K562 (cell line): ENCODE data around the gene COA5. TPM values are rescaled to one million over a fixed set of nuclear protein-coding genes. Genes with fewer than 3 reads are reported as not detected.

Experiments used
- ATAC-seq: fragments of 200-7000 bp; cut with Tn5 transposase; 3 replicates; pipeline ENCODE4 v1.9.1; 2020; ENCODE audit warnings: moderate library complexity
- BruUV-seq: library from RNA; stranded (reverse); fragments of 400-500 nt; replicated peaks from 2 replicates; lab custom pipeline; 2021; lab: Mats Ljungman, UMichigan
- CTCF ChIA-PET: fragments of 300-600 bp; formaldehyde crosslinking; extraction: SDS; loops from one replicate; lab custom pipeline; 2021; ENCODE audit warnings: low intra/inter-chr PET ratio; lab: Yijun Ruan, JAX
- POLR2A ChIA-PET: fragments of 300-600, 350-650 bp; sonication (Branson Sonifier 250); formaldehyde crosslinking; extraction: SDS; loops from one replicate; lab custom pipeline; 2021; ENCODE audit warnings: antibody characterized with exemption, inconsistent platforms; lab: Yijun Ruan, JAX
- DNase-seq, 4 experiments: peaks; one replicate each; pipeline versions ENCODE4 v3.0.0 to v3.0.0-alpha.2; 2011 to 2018; ENCODE audit warnings: low spot score in 3 of 4, mixed read lengths in 3 of 4; ENCODE audit errors: extremely low read depth in 1 of 4
- FAIRE-seq: peaks from 2 replicates; lab custom pipeline; 2011; peaks lifted over from hg19 to GRCh38; lab: Jason Lieb, UNC
- H2AFZ ChIP-seq: 2 replicates; pipeline ENCODE4 v1.6.0; 2011; ENCODE audit warnings: low read depth, low read length, control low read depth, inconsistent platforms
- H3K27ac ChIP-seq: fragments of 200-600 bp; 3 replicates; pipeline ENCODE4 v1.8.0; 2011; ENCODE audit warnings: low read depth, mild to moderate bottlenecking, control low read depth, inconsistent platforms, low read length, moderate library complexity, mixed read lengths; ENCODE audit errors: extremely low read depth
- H3K27me3 ChIP-seq, 2 experiments: fragments of 300-600 bp in 1 of 2; 2 replicates in 1 of 2; 3 replicates in 1 of 2; pipeline versions ENCODE4 v1.6.0 to v1.8.0; 2011; ENCODE audit warnings: inconsistent platforms in 2 of 2, low read length in 2 of 2, mild to moderate bottlenecking in 1 of 2, mixed read lengths in 1 of 2, moderate library complexity in 1 of 2; ENCODE audit not compliant: control insufficient read depth in 2 of 2, insufficient read depth in 2 of 2
- H3K36me3 ChIP-seq: fragments of 300-600 bp; 3 replicates; pipeline ENCODE4 v1.8.0; 2011; ENCODE audit warnings: mild to moderate bottlenecking, low read length, inconsistent platforms; ENCODE audit not compliant: control insufficient read depth, insufficient read depth
- H3K4me1 ChIP-seq, 2 experiments: fragments of 200-600 bp in 1 of 2; replicated peaks in 1 of 2; 2 replicates in 1 of 2; 3 replicates in 1 of 2; pipeline versions ENCODE4 v1.5.1 to v1.8.0; 2011; ENCODE audit warnings: inconsistent platforms in 2 of 2, low read length in 2 of 2, mild to moderate bottlenecking in 1 of 2, mixed read lengths in 1 of 2, moderate library complexity in 1 of 2; ENCODE audit not compliant: control insufficient read depth in 2 of 2, insufficient read depth in 2 of 2
- H3K4me2 ChIP-seq: 2 replicates; pipeline ENCODE4 v1.6.1; 2011; ENCODE audit warnings: low read length, control low read depth, inconsistent platforms, mixed read lengths; ENCODE audit not compliant: insufficient read depth
- H3K4me3 ChIP-seq: fragments of 200-600 bp; sonication (generic), shearing (Covaris generic); 2 replicates; pipeline ENCODE4 v1.5.1; 2016; ENCODE audit warnings: control low read depth, inconsistent platforms
- H3K79me2 ChIP-seq: fragments of 200-600 bp; 3 replicates; pipeline ENCODE4 v1.8.0; 2011; ENCODE audit warnings: low read length, inconsistent platforms; ENCODE audit not compliant: control insufficient read depth, insufficient read depth
- H3K9ac ChIP-seq, 2 experiments: 2 replicates each; pipeline versions ENCODE4 v1.6.0 to v1.6.1; 2011; ENCODE audit warnings: low read depth in 2 of 2, low read length in 2 of 2, control low read depth in 1 of 2, inconsistent platforms in 1 of 2, mild to moderate bottlenecking in 1 of 2, mixed read lengths in 1 of 2; ENCODE audit not compliant: insufficient read depth in 1 of 2
- H3K9me1 ChIP-seq: one replicate; pipeline ENCODE4 v1.6.0; 2011; ENCODE audit warnings: inconsistent platforms, mild to moderate bottlenecking, low read length, moderate library complexity; ENCODE audit not compliant: control insufficient read depth, insufficient read depth
- H3K9me3 ChIP-seq: replicated peaks from 2 replicates; pipeline ENCODE4 v1.5.1; 2011; ENCODE audit warnings: low read depth, low read length, inconsistent platforms; ENCODE audit not compliant: control insufficient read depth, insufficient read depth
- H4K20me1 ChIP-seq: replicated peaks from 2 replicates; pipeline ENCODE4 v1.6.1; 2011; ENCODE audit warnings: low read length, inconsistent platforms, mixed read lengths; ENCODE audit not compliant: control insufficient read depth, insufficient read depth
- CGGBP1 ChIP-seq: fragments of 250-450 bp; sonication (Bioruptor Pico); IDR thresholded peaks from 2 replicates; pipeline ENCODE4 v1.9.0; 2021; ENCODE audit warnings: mild to moderate bottlenecking
- CREM ChIP-seq: IDR thresholded peaks from 2 replicates; pipeline ENCODE4 v1.6.1; 2014; ENCODE audit warnings: antibody characterized with exemption, low read depth
- ELF1 ChIP-seq: fragments of 200-800 bp; sonication (Bioruptor generic); IDR thresholded peaks from 2 replicates; pipeline ENCODE4 v1.6.1; 2016; ENCODE audit warnings: missing genetic modification characterization, missing compliant biosample characterization
- GTF2F1 ChIP-seq: IDR thresholded peaks from 2 replicates; pipeline ENCODE4 v1.6.1; 2011; ENCODE audit warnings: low read depth, low read length, improper control_type of control experiment
- IRF1 ChIP-seq: sonication (generic); formaldehyde crosslinking; IDR thresholded peaks from 2 replicates; pipeline ENCODE4 v1.8.0; 2022; ENCODE audit warnings: missing genetic modification reagents, mild to moderate bottlenecking, borderline replicate concordance
- MBD2 ChIP-seq: sonication (generic); IDR thresholded peaks from 2 replicates; pipeline ENCODE4 v1.6.1; 2016; ENCODE audit warnings: low read depth, borderline replicate concordance
- MCM2 ChIP-seq: fragments of 450-650 bp; IDR thresholded peaks from 2 replicates; pipeline ENCODE4 v1.6.1; 2017; ENCODE audit warnings: low read depth, mild to moderate bottlenecking
- RBFOX2 ChIP-seq: fragments of 200-400 bp; formaldehyde crosslinking; IDR thresholded peaks from 2 replicates; pipeline ENCODE4 v1.6.1; 2017; ENCODE audit warnings: low read depth, mild to moderate bottlenecking, low read length, moderate library complexity
- SUPT5H ChIP-seq: fragments of 450-650 bp; IDR thresholded peaks from 2 replicates; pipeline ENCODE4 v1.6.1; 2016
- TCF7L2 ChIP-seq: fragments of 150-350 bp; IDR thresholded peaks from 2 replicates; pipeline ENCODE4 v1.6.1; 2016; ENCODE audit warnings: low read depth, mild to moderate bottlenecking, low read length, moderate library complexity
- TSC22D4 ChIP-seq: fragments of 450-650 bp; IDR thresholded peaks from 2 replicates; pipeline ENCODE4 v1.6.1; 2016; ENCODE audit warnings: missing genetic modification characterization, missing biosample characterization, control low read depth
- U2AF1 ChIP-seq: fragments of 200-400 bp; formaldehyde crosslinking; optimal IDR thresholded peaks from 2 replicates; pipeline ENCODE3; 2017; ENCODE audit warnings: mild to moderate bottlenecking, low read depth, low read length, moderate library complexity
- ZNF133 ChIP-seq: fragments of 250-450 bp; sonication (Bioruptor Pico); IDR thresholded peaks from 2 replicates; pipeline ENCODE4 v1.4.0; 2020; ENCODE audit warnings: mild to moderate bottlenecking
- ZNF212 ChIP-seq: fragments of 450-650 bp; formaldehyde crosslinking; IDR thresholded peaks from 2 replicates; pipeline ENCODE4 v1.4.0; 2020; ENCODE audit warnings: mild to moderate bottlenecking
- whole genome bisulfite sequencing: fragments of 100-300 bp; shearing (Covaris generic); methylation state at CpG from one replicate; pipeline ENCODE4 v1.1.6; 2016; ENCODE audit warnings: low coverage, mixed read lengths; ENCODE audit not compliant: insufficient coverage; ENCODE audit errors: missing lambda C conversion rate; 5-methylcytosine and 5-hydroxymethylcytosine counted together
- in situ Hi-C: fragments of 300-500 bp; cut with MboI; formaldehyde crosslinking; loops from 4 replicates; pipeline ENCODE4 v1.15.0; 2018; ENCODE audit warnings: inconsistent platforms, mixed read lengths
- intact Hi-C: fragments of 100-400 bp; cut with micrococcal nuclease; formaldehyde crosslinking; loops from 2 replicates; pipeline ENCODE4 v1.14.2; 2022
- polyA plus RNA-seq, 8 experiments: library from polyadenylated mRNA; depleted of rRNA in 4 of 8; stranded (reverse) in 5 of 8; unstranded in 3 of 8; fragments of >200 nt; fragmentation: Nextera tagmentation in 2 of 8; fragmentation: Illumina TruSeq in 1 of 8; extraction: Ambion mirVana in 2 of 8; extraction: Trizol in 1 of 8; gene quantifications; 2 replicates each; pipeline versions ENCODE4 v1.2.1 to v1.2.3, GENCODE V29; 2011 to 2014; ENCODE audit warnings: inconsistent platforms in 1 of 8, missing spikeins in 1 of 8
- total RNA-seq, 7 experiments: library from RNA; depleted of rRNA in 6 of 7; stranded (reverse); fragments of >200 nt in 6 of 7; fragmentation: Illumina TruSeq in 2 of 7; extraction: Trizol in 2 of 7; gene quantifications; 2 replicates each; pipeline versions ENCODE4 v1.2.1 to v1.2.3, GENCODE V29; 2011 to 2021; ENCODE audit warnings: low replicate concordance in 1 of 7

COA5 gene
- total and polyA plus RNA-seq, 9 of the 15 experiments (the other 6 are each of a cell fraction or from before 2014, with no cell fraction given) = 17.9 to 77.6 (median 33.4) TPM

- no peaks in the 10 kb centered on the region for H3K9me3 ChIP-seq
- no peaks in the 10 kb centered on the region for H4K20me1 ChIP-seq
- intact Hi-C loops = no loop called here
- H2AFZ ChIP-seq = no peak overlapping the region
- H3K4me3 ChIP-seq = no peak overlapping the region
- ChIA-PET CTCF (no interaction called here), POLR2A (no interaction called here)
- no peak overlapping the region; a peak in 1 of 4 replicates for H3K9ac ChIP-seq
- peaks cover 37% of the 10 kb centered on the region for H3K36me3 ChIP-seq
- ATAC-seq (no peak), FAIRE-seq (no peak), DNase-seq (no peak)
- 87% methylated on average over 17 of the region's 17 CpGs for WGBS
- no peaks in the 10 kb centered on the region for H3K79me2 ChIP-seq
- no peak overlapping the region for H3K27ac ChIP-seq
- BruUV-seq = no TSS peak
- H3K4me1 ChIP-seq = peaks cover 15 to 19% of the 10 kb centered on the region in 2 experiments
- no peaks in the 10 kb centered on the region for H3K27me3 ChIP-seq
- in situ Hi-C loops = no loop called here
- H3K9me1 ChIP-seq = no peaks in the 10 kb centered on the region
- no peak overlapping the region for H3K4me2 ChIP-seq
- TF ChIP-seq GTF2F1 (no peak), MBD2 (no peak), ELF1 (tag) (no peak), U2AF1 (no peak), RBFOX2 (no peak), CGGBP1 (CRISPR knock-in tag) (no peak), IRF1 (no peak), TCF7L2 (no peak), MCM2 (no peak), SUPT5H (no peak), ZNF212 (no peak), ZNF133 (CRISPR knock-in tag) (no peak), TSC22D4 (tag) (no peak), CREM (no peak)
These were observed 43.7 kb downstream of the COA5 start for GRCh38 chr2:98564541-98565132.
